ENCODE measurements around the gene GBGT1.
"Not testable (repeated sequence)": the region's sequence is repeated elsewhere in the genome, so short reads cannot be mapped to it uniquely, and the experiment has no call there.

Gene GBGT1

GRCh38 chr9:133163504-133164172 is at the start of gene GBGT1:
Gene GBGT1 (minus strand): TSS chr9:133163914. CDS start chr9:133162412, 1,502 bp downstream.
- DNase-seq (ENCODE audit: low read depth, low spot score): no peak

GRCh38 chr9:133210609-133211008 is 46.9 kb upstream of the GBGT1 start:
- no peak for DNase-seq (ENCODE audit: low read depth, low spot score)

GRCh38 chr9:133210202-133210532 is 46.5 kb upstream of the GBGT1 start:
- DNase-seq (ENCODE audit: low read depth, low spot score): no peak

GRCh38 chr9:133209327-133210201 is 45.9 kb upstream of the GBGT1 start:
- DNase-seq (ENCODE audit: low read depth, low spot score): not testable (repeated sequence)

- not testable (repeated sequence) for DNase-seq (ENCODE audit: low read depth, low spot score)
These were observed 45.2 kb upstream of the GBGT1 start, which contains the start of gene OBP2B for GRCh38 chr9:133208880-133209300. Gene OBP2B (minus strand): TSS chr9:133209250. CDS start chr9:133209199, 51 bp downstream.

- not testable (repeated sequence) for DNase-seq (ENCODE audit: low read depth, low spot score)
These were observed 44.6 kb upstream of the GBGT1 start for GRCh38 chr9:133208171-133208879.

- no peak for DNase-seq (ENCODE audit: low read depth, low spot score)
These were observed 43.9 kb upstream of the GBGT1 start for GRCh38 chr9:133207540-133208170.

GRCh38 chr9:133207021-133207531 is 43.4 kb upstream of the GBGT1 start:
- no peak for DNase-seq (ENCODE audit: low read depth, low spot score)

- DNase-seq (ENCODE audit: low read depth, low spot score): no peak
These were observed 42.5 kb upstream of the GBGT1 start for GRCh38 chr9:133205996-133206931.

GRCh38 chr9:133205481-133205887 is 41.8 kb upstream of the GBGT1 start:
- DNase-seq (ENCODE audit: low read depth, low spot score): not testable (repeated sequence)

GRCh38 chr9:133204993-133205336 is 41.3 kb upstream of the GBGT1 start:
- no peak for DNase-seq (ENCODE audit: low read depth, low spot score)

- DNase-seq (ENCODE audit: low read depth, low spot score): no peak
These were observed 40.8 kb upstream of the GBGT1 start for GRCh38 chr9:133204335-133204992.

- no peak for DNase-seq (ENCODE audit: low read depth, low spot score)
These were observed 39.9 kb upstream of the GBGT1 start for GRCh38 chr9:133203506-133204075.

- DNase-seq (ENCODE audit: low read depth, low spot score): no peak
These were observed 39.2 kb upstream of the GBGT1 start for GRCh38 chr9:133202688-133203453.

GRCh38 chr9:133202145-133202513 is 38.4 kb upstream of the GBGT1 start:
- DNase-seq (ENCODE audit: low read depth, low spot score): no peak

GRCh38 chr9:133201424-133202144 is 37.9 kb upstream of the GBGT1 start:
- no peak for DNase-seq (ENCODE audit: low read depth, low spot score)

- no peak for DNase-seq (ENCODE audit: low read depth, low spot score)
These were observed 36.9 kb upstream of the GBGT1 start for GRCh38 chr9:133200631-133201030.

- no peak for DNase-seq (ENCODE audit: low read depth, low spot score)
These were observed 36.1 kb upstream of the GBGT1 start for GRCh38 chr9:133199648-133200321.

Measured in iPS DF 19.7 (cell line).